Fibroblast of lung (primary cell): ENCODE measurements around the gene TSPAN31. TPM values are rescaled to one million over a fixed set of nuclear protein-coding genes. Genes with fewer than 3 reads are reported as not detected.

ENCODE experiments used
- DNase-seq, 2 donors: peaks; one replicate each; pipeline versions ENCODE4 v3.0.0 to v3.0.0-alpha.2; 2010; ENCODE audit warnings: low read depth in 2 of 2
- H2AFZ ChIP-seq: 2 replicates; pipeline ENCODE4 v1.5.1; 2012; ENCODE audit warnings: low read length, control low read depth, inconsistent platforms
- H3K27ac ChIP-seq: 2 replicates; pipeline ENCODE4 v1.5.1; 2011; ENCODE audit warnings: low read length, control low read depth; ENCODE audit not compliant: insufficient read depth
- H3K27me3 ChIP-seq: 2 replicates; pipeline ENCODE4 v1.5.1; 2011; ENCODE audit warnings: mild to moderate bottlenecking, low read length; ENCODE audit not compliant: control insufficient read depth, insufficient read depth
- H3K36me3 ChIP-seq: 2 replicates; pipeline ENCODE4 v1.5.1; 2011; ENCODE audit warnings: low read length; ENCODE audit not compliant: control insufficient read depth, insufficient read depth
- H3K4me1 ChIP-seq: 2 replicates; pipeline ENCODE4 v1.5.1; 2011; ENCODE audit warnings: low read length; ENCODE audit not compliant: control insufficient read depth, insufficient read depth; ENCODE audit errors: extremely low read depth
- H3K4me2 ChIP-seq: 2 replicates; pipeline ENCODE4 v1.5.1; 2011; ENCODE audit warnings: low read length, control low read depth; ENCODE audit not compliant: insufficient read depth; ENCODE audit errors: extremely low read depth
- H3K4me3 ChIP-seq, 4 experiments: fragments of 200-600 bp in 1 of 4; sonication (generic) in 1 of 4; replicated peaks in 1 of 4; 2 replicates each; pipeline ENCODE4 v1.5.1; 2011 to 2016; ENCODE audit warnings: low read length in 4 of 4, low read depth in 3 of 4, mild to moderate bottlenecking in 3 of 4, control low read depth in 2 of 4, inconsistent platforms in 1 of 4, mixed read lengths in 1 of 4; ENCODE audit not compliant: insufficient read depth in 1 of 4; ENCODE audit errors: control extremely low read depth in 1 of 4
- H3K79me2 ChIP-seq: 2 replicates; pipeline ENCODE4 v1.5.1; 2012; ENCODE audit warnings: mild to moderate bottlenecking, low read length, inconsistent platforms; ENCODE audit not compliant: control insufficient read depth, insufficient read depth
- H3K9ac ChIP-seq: 2 replicates; pipeline ENCODE4 v1.5.1; 2011; ENCODE audit warnings: mild to moderate bottlenecking, low read length, control low read depth; ENCODE audit not compliant: insufficient read depth
- H3K9me3 ChIP-seq: 2 replicates; pipeline ENCODE4 v1.5.1; 2012; ENCODE audit warnings: low read depth, low read length; ENCODE audit not compliant: control insufficient read depth, insufficient read depth
- H4K20me1 ChIP-seq: 2 replicates; pipeline ENCODE4 v1.5.1; 2011; ENCODE audit warnings: low read length; ENCODE audit not compliant: control insufficient read depth, insufficient read depth; ENCODE audit errors: extremely low read depth
- CTCF ChIP-seq, 2 donors: IDR thresholded peaks in 1 of 2; conservative IDR thresholded peaks in 1 of 2; 1 replicate in 1 of 2; 2 replicates in 1 of 2; pipeline ENCODE4 v1.5.1; 2011 to 2012; ENCODE audit warnings: low read length in 2 of 2, control low read depth in 1 of 2, inconsistent platforms in 1 of 2, low read depth in 1 of 2, mild to moderate bottlenecking in 1 of 2
- EZH2 ChIP-seq: IDR thresholded peaks from 2 replicates; pipeline ENCODE4 v1.5.1; 2012; ENCODE audit warnings: low read length, control low read depth, mild to moderate bottlenecking; ENCODE audit errors: missing control alignments
- polyA plus RNA-seq, 2 donors: library from polyadenylated mRNA; depleted of rRNA in 1 of 2; stranded (reverse) in 1 of 2; unstranded in 1 of 2; fragments of >200 nt; gene quantifications; 2 replicates each; pipeline ENCODE4 v1.2.1, GENCODE V29; 2011 to 2012; ENCODE audit warnings: missing spikeins in 1 of 2
- total RNA-seq: library from RNA; depleted of rRNA; stranded (reverse); fragments of >200 nt; gene quantifications from 2 replicates; pipeline ENCODE4 v1.2.1, GENCODE V29; 2014

TSPAN31 gene
- total and polyA plus RNA-seq, 2 donors (not counting 1 experiment from before 2014, with no cell fraction given): 53.6 to 99.6 TPM

- Histone ChIP-seq H3K36me3 (no peaks in the 10 kb centered on the region), H3K27me3 (peaks cover 53% of the 10 kb centered on the region), H3K9ac (no peak overlapping the region), H3K4me2 (no peak overlapping the region), H3K4me1 (peaks cover 3% of the 10 kb centered on the region), H2AFZ (no peak overlapping the region), H3K4me3 (no peak overlapping the region), H3K9me3 (no peaks in the 10 kb centered on the region), H4K20me1 (no peaks in the 10 kb centered on the region), H3K79me2 (no peaks in the 10 kb centered on the region), H3K27ac (no peak overlapping the region)
- DNase-seq: no peak
- no peak for TF ChIP-seq CTCF (conservative IDR thresholded peaks at IDR 0.05 in 1 of 2, IDR thresholded peaks at IDR 0.05 in 1 of 2; ENCODE audit: low read depth in 1 of 2, low read length in 2 of 2)
- no peak for TF ChIP-seq EZH2
Measured at GRCh38 chr12:57732726-57733593, 11.9 kb upstream of the TSPAN31 start.

GRCh38 chr12:57733928-57734327, 10.9 kb upstream of the TSPAN31 start:
- H3K27me3 ChIP-seq: peaks cover 54% of the 10 kb centered on the region
- H3K27ac ChIP-seq: no peak overlapping the region
- no peak overlapping the region for H3K4me3 ChIP-seq

GRCh38 chr12:57734591-57734990, 10.2 kb upstream of the TSPAN31 start:
- peaks cover 61% of the 10 kb centered on the region for H3K27me3 ChIP-seq
- no peaks in the 10 kb centered on the region for H3K9me3 ChIP-seq
- H3K79me2 ChIP-seq: no peaks in the 10 kb centered on the region
- TF ChIP-seq CTCF (conservative IDR thresholded peaks at IDR 0.05 in 1 of 2, IDR thresholded peaks at IDR 0.05 in 1 of 2; ENCODE audit: low read depth in 1 of 2, low read length in 2 of 2) (no peak), EZH2 (peak; percentile 37)
- peaks cover 3% of the 10 kb centered on the region for H3K4me1 ChIP-seq
- DNase-seq: no peak
- no peak overlapping the region for H3K4me3 ChIP-seq
- no peak overlapping the region for H3K27ac ChIP-seq
- H4K20me1 ChIP-seq: no peaks in the 10 kb centered on the region
- no peak overlapping the region for H3K4me2 ChIP-seq
- H3K9ac ChIP-seq: no peak overlapping the region
- H2AFZ ChIP-seq: no peak overlapping the region
- H3K36me3 ChIP-seq: no peaks in the 10 kb centered on the region

More at GRCh38 chr12:57733928-57734327, 10.9 kb upstream of the TSPAN31 start:
- no peak overlapping the region for H3K9ac ChIP-seq
- no peak for DNase-seq
- no peaks in the 10 kb centered on the region for H4K20me1 ChIP-seq
- no peak overlapping the region for H3K4me2 ChIP-seq
- TF ChIP-seq EZH2: no peak
- TF ChIP-seq CTCF (conservative IDR thresholded peaks at IDR 0.05 in 1 of 2, IDR thresholded peaks at IDR 0.05 in 1 of 2; ENCODE audit: low read depth in 1 of 2, low read length in 2 of 2): no peak
- no peaks in the 10 kb centered on the region for H3K79me2 ChIP-seq
- peaks cover 3% of the 10 kb centered on the region for H3K4me1 ChIP-seq
- H3K9me3 ChIP-seq: no peaks in the 10 kb centered on the region
- H3K36me3 ChIP-seq: no peaks in the 10 kb centered on the region
- no peak overlapping the region for H2AFZ ChIP-seq
